ENCODE measurements around the gene KIAA1958. TPM values are rescaled to one million over a fixed set of nuclear protein-coding genes. Genes with fewer than 3 reads are reported as not detected.
"Not testable (repeated sequence)": the region's sequence is repeated elsewhere in the genome, so short reads cannot be mapped to it uniquely, and the experiment has no call there.

The KIAA1958 gene
- total RNA-seq, 3 donors from 2014 or later, result 2.9 to 16.5 (median 11.8) TPM

- Histone ChIP-seq H3K4me3 (no peak overlapping the region), H3K27ac (no peak overlapping the region), H3K9me3 (no peaks in the 10 kb centered on the region), H3K27me3 (no peaks in the 10 kb centered on the region), H3K36me3 (no peaks in the 10 kb centered on the region), H3K4me1 (no peaks in the 10 kb centered on the region)
- DNase-seq (ENCODE audit: low spot score in 2 of 2), result no peak
- TF ChIP-seq POLR2AphosphoS5 (IDR thresholded peaks at IDR 0.05) (no peak), POLR2A (IDR thresholded peaks at IDR 0.05) (no peak), CTCF (IDR thresholded peaks at IDR 0.05) (no peak)
- intact Hi-C loops (cut with DNase I; ENCODE audit: low total_unique reads), result no loop called here
Observed at GRCh38 chr9:112670991-112671625, 184.5 kb downstream of the KIAA1958 start.

DNA sequence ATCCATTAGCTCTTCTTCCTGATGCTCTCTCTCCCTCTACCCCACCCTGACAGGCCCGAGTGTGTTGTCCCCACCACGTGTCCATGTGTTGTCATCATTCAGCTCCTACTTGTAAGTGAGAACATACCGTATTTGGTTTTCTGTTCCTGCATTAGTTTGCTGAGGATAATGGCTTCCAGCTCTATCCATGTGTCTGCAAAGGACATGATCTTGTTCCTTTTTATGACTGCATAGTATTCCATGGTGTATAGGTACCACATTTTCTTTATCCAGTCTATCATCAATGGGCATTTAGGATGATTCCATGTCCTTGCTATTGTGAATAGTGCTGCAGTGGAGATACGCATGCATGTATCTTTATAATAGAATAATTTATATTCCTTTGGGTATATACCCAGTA, 186.6 kb downstream of the KIAA1958 start:
- not testable (repeated sequence) for DNase-seq (ENCODE audit: low spot score in 2 of 2)

DNA sequence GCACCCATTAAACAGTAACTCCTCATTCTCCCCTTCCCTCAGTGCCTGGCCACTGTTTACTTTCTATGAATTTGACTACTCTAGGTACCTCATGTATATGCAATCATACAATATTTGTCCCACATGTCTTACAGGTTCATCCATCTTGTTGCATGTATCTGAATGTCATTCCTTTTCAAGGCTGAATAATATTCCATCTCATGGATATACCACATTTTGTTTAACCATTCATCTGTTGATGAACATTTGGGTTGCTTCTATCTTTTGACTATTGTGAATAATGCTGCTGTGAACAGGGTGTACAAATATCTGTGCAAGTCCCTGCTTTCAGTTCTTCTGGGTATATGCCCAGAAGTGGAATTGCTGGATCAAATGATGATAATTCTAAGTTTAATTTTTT, 190.4 kb downstream of the KIAA1958 start:
- intact Hi-C loops (cut with DNase I; ENCODE audit: low total_unique reads), result no loop called here
- Histone ChIP-seq H3K9me3 (peaks cover 9 to 24% of the 10 kb centered on the region in 2 donors), H3K4me3 (no peak overlapping the region), H3K27me3 (no peaks in the 10 kb centered on the region), H3K27ac (no peak overlapping the region), H3K4me1 (no peaks in the 10 kb centered on the region), H3K36me3 (no peaks in the 10 kb centered on the region)
- no peak for DNase-seq (ENCODE audit: low spot score in 2 of 2)
- no peak for TF ChIP-seq POLR2A (IDR thresholded peaks at IDR 0.05)
- TF ChIP-seq CTCF (IDR thresholded peaks at IDR 0.05), result no peak
- no peak for TF ChIP-seq POLR2AphosphoS5 (IDR thresholded peaks at IDR 0.05)

More for the DNA sequence above, 186.6 kb downstream of the KIAA1958 start:
- H3K27ac ChIP-seq; H3K36me3 ChIP-seq; H3K27me3 ChIP-seq; H3K4me1 ChIP-seq; H3K4me3 ChIP-seq; intact Hi-C loops (cut with DNase I; ENCODE audit: low total_unique reads): not testable (repeated sequence)
- peaks cover 9 to 14% of the 10 kb centered on the region in 2 donors for H3K9me3 ChIP-seq

- Histone ChIP-seq H3K27ac (no peak overlapping the region), H3K27me3 (no peaks in the 10 kb centered on the region), H3K9me3 (peaks cover 13 to 24% of the 10 kb centered on the region in 2 donors), H3K36me3 (no peaks in the 10 kb centered on the region), H3K4me3 (no peak overlapping the region), H3K4me1 (no peaks in the 10 kb centered on the region)
- no peak for DNase-seq (ENCODE audit: low spot score in 2 of 2)
- TF ChIP-seq CTCF (IDR thresholded peaks at IDR 0.05) (no peak), POLR2A (IDR thresholded peaks at IDR 0.05) (no peak), POLR2AphosphoS5 (IDR thresholded peaks at IDR 0.05) (no peak)
- intact Hi-C loops (cut with DNase I; ENCODE audit: low total_unique reads), result no loop called here
Observed at GRCh38 chr9:112680731-112681402, 194.2 kb downstream of the KIAA1958 start.

DNA sequence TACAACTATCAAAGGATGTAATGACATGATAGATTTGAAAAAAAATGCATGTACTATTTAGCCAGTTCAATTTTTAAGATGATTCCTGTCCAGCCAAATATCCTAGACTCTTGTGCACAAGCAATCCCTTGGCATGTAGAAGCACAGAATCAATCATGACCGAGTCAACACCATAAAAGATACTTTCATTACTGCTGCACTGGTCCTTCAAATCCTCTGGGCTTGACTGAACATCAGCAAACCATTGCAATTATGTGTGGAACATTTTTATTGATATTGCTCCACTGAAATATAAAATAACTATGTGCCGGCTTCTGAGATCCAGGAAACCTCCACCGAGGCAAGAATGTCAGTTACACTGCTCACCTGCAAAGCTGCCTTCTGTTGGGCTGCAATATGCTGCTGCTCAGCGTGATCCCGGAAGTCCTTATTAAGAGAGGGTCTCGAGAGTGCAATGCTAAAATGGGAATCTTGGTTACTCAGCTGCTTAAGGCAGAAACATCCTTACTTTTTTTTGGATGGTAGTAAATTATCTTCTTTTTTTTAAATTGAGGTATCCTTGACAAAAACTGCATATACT, 202.6 kb downstream of the KIAA1958 start:
- H3K27me3 ChIP-seq, result no peaks in the 10 kb centered on the region
- no peak overlapping the region for H3K27ac ChIP-seq
- H3K4me3 ChIP-seq, result no peak overlapping the region
- H3K4me1 ChIP-seq, result no peaks in the 10 kb centered on the region
- intact Hi-C loops (cut with DNase I; ENCODE audit: low total_unique reads), result no loop called here
- TF ChIP-seq CTCF (IDR thresholded peaks at IDR 0.05) (no peak), POLR2A (IDR thresholded peaks at IDR 0.05) (no peak), POLR2AphosphoS5 (IDR thresholded peaks at IDR 0.05) (no peak)
- peaks cover 5% of the 10 kb centered on the region for H3K36me3 ChIP-seq
- DNase-seq (ENCODE audit: low spot score in 2 of 2), result no peak
- H3K9me3 ChIP-seq, result no peaks in the 10 kb centered on the region

Data from breast epithelium (tissue), 4 donors.